ENCODE data around the gene DPYSL4.

Gene DPYSL4

GRCh38 chr10:132186488-132187429 is at the start of gene DPYSL4:
DPYSL4 (plus strand) TSS chr10:132186948; CDS start chr10:132187064, 116 bp downstream.
- DNase-seq (ENCODE audit: low spot score) = peak; percentile 96

- no peak for DNase-seq (ENCODE audit: low spot score)
Measured at GRCh38 chr10:132137111-132138072, 49.4 kb upstream of the DPYSL4 start.

DNA sequence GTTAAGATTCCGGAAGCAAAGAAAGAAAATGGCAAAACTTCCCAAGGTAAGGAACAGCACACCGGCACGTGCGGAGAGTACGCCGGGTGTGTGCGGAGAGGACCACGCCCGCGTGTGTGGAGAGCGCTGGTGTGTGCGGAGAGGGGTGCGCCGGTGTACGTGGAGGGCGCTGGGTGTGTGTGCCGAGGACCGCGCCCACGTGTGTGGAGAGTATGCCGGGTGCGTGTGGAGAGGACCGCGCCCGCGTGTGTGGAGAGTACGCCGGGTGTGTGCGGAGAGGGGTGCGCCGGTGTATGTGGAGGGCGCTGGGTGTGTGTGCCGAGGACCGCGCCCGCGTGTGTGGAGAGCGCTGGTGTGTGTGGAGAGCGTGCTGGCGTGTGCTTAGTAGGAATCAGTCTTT is 48.6 kb upstream of the DPYSL4 start:
- no peak for DNase-seq (ENCODE audit: low spot score)

DNA sequence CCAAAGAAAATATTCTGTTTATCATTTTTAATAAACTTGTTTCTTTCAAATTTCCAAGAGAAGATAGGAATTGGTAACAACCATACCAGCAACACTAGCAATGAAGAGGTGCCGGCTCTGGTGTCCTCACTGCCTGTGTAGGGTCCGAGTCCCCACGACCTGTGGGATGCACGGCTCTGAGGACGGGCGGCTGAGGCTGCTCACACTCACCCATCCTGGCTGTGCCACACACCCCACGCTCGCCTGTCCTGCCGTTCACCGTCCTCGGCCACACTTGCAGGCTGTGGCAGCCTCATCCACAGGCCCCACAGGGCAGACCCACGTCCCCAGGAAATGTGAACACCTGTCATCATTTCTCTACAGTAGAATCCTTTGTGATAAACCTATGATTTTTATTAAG is 48.2 kb upstream of the DPYSL4 start:
- DNase-seq (ENCODE audit: low spot score) = no peak

DNA sequence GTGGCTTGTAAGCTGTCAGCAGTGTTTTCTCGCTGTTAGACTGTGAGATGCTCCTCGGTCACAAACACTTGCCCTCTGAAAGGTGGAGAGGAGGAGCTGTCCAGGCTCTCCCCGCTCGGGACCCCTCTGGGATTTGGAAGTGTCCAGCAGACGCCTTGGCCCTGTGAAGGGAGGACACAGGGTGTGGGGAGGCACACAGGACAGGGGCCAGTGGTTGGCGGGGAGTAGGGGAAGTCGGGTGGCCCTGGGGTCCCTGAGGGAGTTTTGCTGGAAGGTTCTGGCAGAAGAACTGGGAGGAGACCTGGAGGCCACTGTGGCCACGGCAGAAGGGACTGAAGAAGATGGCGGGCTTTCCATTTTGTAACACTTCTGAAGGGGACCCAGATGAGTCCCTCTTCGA is 47.2 kb upstream of the DPYSL4 start:
- no peak for DNase-seq (ENCODE audit: low spot score)

DNA sequence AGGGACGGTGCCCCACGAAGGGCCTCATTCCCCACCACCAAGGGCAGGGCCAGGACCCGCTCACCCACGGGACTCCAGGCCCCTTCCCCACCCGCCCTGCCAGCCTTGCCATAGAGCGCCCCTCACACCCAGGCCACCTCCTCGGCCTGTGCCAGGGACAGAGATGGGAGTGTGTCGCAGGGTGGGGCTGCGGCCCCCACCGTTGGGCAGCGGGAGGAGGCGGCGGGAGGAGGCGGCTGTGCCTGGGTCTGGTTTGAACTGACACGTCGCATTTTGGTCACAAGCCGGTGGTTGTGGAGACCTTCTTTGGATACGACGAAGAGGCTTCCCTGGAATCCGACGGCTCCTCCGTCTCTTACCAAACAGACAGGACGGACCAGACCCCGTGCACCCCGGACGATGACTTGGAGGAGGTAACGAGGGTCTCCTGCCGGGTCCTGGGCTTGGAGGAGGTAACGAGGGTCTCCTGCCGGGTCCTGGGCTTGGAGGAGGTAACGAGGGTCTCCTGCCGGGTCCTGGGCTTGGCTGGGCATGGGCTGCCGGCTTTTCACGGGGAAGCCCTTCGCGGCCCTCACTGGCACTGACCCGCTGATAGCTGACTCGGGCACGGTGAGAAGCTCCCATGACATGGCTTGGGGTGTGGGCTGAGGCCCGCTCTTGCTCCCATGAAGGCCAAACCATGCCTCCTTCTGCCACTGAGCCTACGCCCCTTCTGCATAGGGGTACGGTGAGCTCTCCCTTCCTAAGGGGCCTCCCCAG is 46.4 kb upstream of the DPYSL4 start:
- DNase-seq (ENCODE audit: low spot score) = no peak

DNA sequence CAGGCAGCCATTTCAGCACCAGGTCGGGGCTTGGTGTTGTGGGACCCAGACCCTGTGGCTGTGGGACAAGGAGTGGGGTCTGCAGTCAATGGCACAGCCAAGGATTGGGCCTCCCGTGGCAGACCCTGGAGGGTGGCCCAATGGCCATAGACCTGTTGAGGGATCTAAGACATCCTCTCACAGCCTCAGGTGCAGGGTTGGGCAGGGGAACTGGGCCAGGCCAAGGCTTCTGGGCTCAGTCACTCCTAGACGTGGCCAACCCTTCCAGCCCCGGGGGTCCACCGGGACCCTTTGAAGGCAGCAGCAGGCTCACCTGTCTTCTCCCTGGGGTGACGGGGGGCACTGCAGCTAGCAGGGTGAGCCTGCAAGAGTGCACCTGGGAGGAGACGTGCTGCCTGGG is 45.7 kb upstream of the DPYSL4 start:
- no peak for DNase-seq (ENCODE audit: low spot score)

DNA sequence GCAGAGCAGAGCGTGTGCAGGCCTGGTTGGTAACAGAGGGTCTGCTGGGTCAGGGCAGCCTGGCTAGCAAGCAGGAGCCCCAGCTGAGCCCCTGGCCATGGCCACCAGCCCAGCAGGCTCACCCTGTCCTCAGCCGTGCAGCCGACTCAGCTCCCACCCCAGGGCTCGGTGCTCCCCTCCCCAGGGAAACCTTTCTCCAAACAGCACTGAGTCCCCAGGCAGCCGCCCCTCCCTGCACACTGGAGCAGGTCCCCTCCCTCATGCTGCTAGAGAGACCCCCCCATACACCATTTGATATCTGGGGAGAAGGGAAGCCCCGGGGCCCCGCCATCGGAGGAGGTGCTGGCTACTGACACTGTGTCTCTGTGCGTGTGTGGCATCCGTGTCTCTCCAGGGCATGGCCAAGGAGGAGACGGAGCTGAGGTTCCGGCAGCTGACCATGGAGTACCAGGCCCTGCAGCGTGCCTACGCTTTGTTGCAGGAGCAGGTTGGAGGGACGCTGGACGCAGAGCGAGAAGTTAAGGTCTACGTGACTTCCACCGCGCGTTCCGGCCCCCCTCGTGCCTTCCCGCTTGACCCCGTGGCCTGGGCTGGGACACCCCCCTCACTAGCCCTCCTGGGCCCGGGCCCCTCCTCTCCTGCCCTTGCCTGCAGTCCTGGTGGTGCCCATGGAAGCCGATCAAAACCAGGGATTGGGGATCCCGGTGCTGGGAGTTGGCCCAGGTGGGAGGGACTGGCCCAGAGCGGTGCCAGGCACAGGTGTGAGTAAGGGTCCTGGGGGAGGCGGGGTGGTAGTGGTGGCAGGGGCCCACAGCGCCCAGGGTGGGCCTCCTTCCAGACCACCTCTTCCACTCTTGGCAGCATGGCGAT is 45.0 kb upstream of the DPYSL4 start:
- DNase-seq (ENCODE audit: low spot score) = no peak

DNA sequence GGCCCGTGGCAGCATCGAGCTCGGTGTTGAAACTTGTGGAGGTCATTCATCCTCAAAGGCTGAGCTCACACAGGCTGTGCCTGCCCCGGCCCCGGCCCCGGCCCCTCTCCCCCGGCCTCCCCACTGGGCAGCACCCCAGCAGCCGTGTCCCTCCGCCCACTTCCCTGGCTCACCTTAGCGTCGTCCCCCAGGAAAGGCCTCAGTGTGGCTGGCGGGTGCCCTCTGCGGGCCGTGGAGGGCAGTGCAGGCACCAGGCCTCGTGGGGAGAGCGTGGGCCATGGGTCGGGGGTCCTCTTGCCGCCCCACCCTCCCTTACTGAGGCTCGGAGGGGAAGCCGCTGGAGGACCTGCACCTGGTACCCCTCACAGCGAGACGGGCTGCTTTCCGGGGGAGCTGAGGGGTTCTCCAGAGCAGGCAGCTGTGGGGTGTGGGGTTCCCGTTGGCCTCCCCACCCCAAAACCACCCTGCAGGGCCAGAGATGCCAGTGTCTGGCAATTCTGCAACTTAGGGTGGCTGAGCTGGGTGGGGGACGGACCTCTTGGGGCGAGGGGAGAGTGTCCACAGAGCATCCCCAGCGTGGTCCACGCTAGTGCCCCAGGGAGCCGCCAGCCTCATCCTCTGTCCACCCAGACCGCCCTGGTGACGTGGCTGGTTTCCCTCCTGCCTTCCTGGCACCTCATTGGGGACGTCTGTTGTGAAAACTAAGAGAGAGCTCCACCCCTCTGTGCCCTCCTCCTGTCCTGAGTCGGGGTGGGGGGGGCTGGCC is 44.2 kb upstream of the DPYSL4 start:
- peak; percentile 95 for DNase-seq (ENCODE audit: low spot score)

GRCh38 chr10:132143162-132143561 is 43.6 kb upstream of the DPYSL4 start:
- DNase-seq (ENCODE audit: low spot score) = peak; percentile 76

DNA sequence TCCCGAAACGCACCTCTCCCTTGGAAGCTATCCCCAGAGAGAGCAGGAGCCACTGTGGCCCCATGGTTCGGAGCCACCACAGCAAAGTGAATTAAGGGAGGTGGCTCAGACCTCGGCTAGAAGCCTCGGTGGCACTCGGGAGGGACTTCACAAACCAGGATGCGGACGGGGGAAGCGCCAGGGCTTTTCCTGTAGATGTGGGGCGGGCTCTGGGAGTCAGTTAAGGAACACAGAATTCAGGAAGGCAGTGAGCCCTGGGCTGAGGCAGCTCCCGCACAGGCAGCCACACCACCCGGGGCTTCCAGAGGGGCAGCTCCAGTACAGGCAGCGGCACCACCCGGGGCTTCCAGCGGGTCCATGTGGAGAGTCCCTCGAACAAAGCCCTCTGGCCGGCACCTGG is 42.7 kb upstream of the DPYSL4 start:
- DNase-seq (ENCODE audit: low spot score) = no peak

- no peak for DNase-seq (ENCODE audit: low spot score)
Measured at GRCh38 chr10:132145002-132145401, 41.7 kb upstream of the DPYSL4 start.

- DNase-seq (ENCODE audit: low spot score) = no peak
Measured at GRCh38 chr10:132145521-132146185, 41.1 kb upstream of the DPYSL4 start.

GRCh38 chr10:132146271-132146671 is 40.5 kb upstream of the DPYSL4 start:
- DNase-seq (ENCODE audit: low spot score) = peak; percentile 54

DNA sequence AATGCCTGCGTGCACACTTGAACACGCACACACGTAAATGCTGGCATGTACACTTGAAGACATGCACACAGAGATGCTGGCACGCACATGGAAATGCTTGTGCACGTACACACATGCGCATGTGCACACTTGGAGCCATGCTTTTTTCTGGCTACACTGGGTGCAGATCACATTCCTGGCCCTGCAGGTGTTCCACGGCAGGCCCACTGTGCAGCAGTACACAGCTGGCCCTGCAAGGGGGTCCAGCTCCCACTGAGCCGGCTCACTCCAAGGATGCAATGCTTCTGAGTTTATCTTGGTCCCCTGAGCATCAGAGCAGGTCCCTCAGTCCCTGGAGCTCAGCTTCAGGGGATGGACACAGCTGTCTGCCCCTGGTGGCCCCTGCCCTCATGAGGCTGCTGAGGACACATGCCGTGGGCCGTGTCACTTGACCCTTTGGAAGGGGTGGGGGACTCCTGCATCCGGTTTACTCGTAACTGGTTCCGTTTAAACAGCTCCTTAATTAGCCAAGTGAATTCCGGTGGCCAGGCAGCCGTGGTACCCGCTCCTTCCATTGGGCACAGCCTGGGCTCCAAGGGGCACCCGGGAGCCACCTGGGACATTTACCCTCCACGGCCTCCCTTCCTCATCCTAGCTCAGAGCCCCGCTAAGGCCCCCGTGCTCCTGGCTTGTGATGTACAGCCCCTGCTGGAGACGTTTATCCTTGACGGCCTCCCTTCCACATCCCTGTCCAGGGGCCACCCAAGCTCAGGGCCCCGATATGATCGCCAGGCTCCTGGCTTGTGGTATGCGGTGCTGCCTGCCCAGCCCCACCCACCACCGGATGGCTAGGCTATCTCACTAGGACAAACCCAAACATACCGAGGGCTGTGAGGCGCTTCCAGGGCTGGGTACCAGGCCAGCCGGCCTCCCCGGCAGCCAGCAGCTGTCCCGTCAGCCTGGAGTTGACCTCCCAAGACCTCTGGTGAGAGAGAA is 39.5 kb upstream of the DPYSL4 start:
- DNase-seq (ENCODE audit: low spot score) = no peak

- no peak for DNase-seq (ENCODE audit: low spot score)
Measured at GRCh38 chr10:132148261-132149251, 38.2 kb upstream of the DPYSL4 start.

DNA sequence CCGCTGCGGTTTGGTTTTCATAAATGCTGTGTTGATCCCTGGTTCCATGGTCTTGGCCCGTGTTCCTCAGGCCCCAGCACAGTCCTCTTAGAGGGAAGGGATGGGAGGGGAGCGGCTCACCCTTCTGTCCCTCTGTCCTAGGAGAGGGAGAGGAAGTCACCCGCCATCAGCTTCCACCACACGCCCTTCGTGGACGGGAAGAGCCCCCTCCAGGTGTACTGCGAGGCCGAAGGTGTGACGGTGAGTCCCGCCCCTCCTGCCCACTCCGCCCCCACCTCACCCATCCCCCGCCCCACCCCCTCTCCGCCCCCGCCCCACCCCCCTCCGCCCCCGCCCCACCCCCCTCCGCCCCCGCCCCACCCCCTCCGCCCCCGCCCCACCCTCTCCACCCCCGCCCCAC is 37.5 kb upstream of the DPYSL4 start:
- DNase-seq (ENCODE audit: low spot score) = peak; percentile 59
